Stimulated activated CD8-positive, alpha-beta memory T cell treated with anti-CD3 and anti-CD28 coated beads, Interleukin-15, amount 100 ng/mL, for 4 hours (primary cell): ENCODE data around the gene KY.

Experiments used
- DNase-seq, 2 donors: peaks; one replicate each; pipeline ENCODE4 v3.0.0-alpha.2; 2020; ENCODE audit warnings: low read depth in 2 of 2

KY gene, protein sequence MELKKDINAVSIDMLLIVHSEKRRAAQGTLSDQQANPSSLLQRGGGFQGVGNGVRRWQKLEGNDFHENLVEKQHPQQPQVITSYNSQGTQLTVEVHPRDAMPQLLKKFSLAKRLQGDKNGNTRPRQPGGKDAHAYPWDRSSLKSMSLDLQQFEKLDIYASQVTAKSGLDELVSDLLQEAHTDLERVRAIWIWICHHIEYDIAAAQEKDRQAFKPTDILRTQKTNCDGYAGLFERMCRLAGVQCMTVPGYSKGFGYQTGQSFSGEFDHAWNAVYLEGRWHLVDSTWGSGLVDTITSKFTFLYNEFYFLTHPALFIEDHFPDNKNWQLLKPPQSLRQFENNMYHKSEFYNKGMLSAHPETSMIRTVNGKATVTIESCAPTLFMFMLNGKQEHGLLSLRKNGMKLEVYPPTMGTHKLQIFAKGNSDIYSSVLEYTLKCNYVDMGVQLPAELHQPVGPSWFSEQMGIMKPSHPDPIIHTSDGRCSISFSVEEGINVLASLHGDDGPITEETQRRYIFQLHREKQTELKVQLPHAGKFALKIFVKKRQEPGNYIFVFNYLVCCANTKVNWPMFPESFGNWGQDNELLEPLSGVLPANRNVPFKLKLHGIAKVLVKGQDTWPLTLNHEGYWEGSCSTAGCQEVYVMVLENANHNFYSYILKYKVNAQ

DNA sequence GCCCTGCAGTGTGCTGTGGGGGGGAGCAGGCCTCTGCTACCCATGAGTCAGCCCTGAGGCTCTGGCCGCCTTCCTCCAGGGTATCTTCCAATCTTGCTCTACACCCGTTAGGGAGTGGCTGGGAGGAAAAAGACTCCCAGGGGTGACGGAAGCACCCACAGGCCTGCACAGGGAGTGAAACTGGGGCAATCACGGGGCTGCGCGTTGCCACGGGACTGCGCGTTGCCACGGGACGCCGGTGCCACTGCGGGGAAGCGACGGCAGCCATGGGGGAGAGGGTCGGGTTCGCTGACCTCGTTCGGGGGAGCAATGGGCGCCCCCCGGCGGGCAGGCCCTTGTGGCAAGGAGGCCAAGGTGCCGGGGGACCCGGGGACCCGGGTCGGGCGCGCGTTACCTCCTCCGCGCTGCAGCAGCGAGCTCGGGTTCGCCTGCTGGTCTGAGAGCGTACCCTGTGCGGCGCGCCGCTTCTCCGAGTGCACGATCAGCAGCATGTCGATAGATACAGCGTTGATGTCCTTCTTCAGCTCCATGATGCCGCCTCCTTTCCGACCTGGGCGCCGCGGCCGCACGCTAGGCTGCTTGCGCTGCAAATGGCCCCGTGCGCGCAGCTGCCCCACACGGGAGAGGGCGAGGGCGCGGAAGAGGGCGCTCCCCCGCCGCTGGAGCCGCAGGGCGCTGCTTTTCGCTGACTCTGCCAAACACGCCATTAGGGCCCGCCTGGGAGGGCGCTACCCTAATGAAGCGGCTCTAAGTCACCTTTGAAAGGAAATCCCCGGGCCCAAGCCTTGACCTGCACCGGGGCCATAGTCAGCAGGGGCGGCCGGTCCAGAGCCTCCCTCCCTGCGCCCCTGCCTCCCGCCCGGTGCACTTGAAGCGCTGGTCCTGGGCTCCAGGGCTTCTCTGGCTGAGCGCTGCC lies at the start of gene KY:
TSS of gene KY (minus strand) at position 592 of the 916 bp plus-strand sequence. CDS start at position 530, 62 bp downstream.
- no peak for DNase-seq

- DNase-seq: no peak
Measured at GRCh38 chr3:134699721-134700120, 48.9 kb upstream of the KY start.

DNA sequence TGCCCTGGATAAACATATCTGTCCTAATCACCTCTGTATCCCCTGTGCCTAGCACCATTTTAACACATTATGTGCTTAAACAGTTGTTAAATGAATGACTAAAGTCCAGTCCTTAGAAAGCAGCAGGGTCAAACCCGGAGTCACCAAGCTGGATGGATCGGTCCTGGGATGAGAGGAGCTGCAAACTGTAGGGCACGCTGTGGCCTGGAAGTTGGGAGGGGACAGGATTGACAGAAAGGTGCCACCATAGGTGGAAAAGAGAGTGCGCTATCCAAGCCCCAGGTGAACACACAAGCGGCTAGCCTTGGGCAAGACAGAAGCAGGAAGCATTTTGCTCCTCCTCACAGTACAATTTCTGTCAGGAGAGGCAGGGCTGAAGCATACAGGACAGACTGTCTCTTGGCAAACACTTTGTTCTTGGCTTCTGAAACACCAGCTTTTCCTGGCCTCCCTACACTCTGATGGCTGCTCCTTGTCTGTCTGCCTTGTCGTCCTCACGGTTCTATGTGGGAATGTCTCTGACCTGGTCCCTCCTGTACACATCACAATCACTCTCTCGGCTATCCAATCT lies 48.4 kb upstream of the KY start:
- no peak for DNase-seq

GRCh38 chr3:134697830-134698689 lies 47.2 kb upstream of the KY start:
- DNase-seq: no peak

GRCh38 chr3:134696155-134696554 lies 45.3 kb upstream of the KY start:
- no peak for DNase-seq

GRCh38 chr3:134694946-134695543 lies 44.2 kb upstream of the KY start:
- DNase-seq: no peak

DNA sequence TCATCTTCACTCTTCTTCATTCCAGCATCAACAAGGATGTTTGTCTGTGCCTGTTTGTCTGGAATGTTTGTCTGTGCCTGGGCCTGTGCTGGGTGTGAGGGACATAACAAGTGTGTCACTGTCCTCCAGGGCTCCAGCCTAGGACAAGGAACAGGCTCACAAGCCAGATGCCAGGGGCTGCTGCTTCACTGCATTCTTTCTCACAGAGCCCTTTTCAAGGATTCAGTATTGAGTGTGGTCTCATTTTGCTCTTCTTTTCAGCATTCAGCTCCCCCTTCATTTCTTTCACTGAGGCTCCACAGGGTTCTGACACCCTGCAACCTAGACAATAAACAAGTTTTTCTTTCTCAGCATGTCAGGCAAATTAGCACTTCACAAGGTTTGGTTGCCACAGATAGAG lies 43.6 kb upstream of the KY start:
- DNase-seq: no peak

GRCh38 chr3:134693804-134694203 lies 43.0 kb upstream of the KY start:
- no peak for DNase-seq

GRCh38 chr3:134693226-134693625 lies 42.4 kb upstream of the KY start:
- no peak for DNase-seq

DNA sequence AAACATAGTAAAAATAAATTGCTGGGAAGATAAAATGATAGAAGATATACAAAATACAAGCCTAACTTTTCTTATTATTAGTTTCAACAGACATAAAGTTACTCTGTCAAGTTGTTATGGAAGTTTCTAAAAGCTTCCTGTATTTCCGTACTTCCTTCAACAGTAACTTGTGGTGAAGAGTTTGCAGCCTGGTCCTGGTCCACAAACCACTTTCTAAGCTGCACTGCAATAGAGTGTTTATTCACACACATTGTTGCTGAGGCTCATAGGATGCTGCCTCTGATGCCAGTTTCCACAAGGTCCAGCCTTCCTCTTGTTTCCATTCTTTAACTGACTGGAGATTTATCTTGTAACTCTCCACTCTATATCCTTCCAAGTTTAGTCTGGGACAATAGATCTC lies 39.4 kb upstream of the KY start:
- DNase-seq: no peak

DNA sequence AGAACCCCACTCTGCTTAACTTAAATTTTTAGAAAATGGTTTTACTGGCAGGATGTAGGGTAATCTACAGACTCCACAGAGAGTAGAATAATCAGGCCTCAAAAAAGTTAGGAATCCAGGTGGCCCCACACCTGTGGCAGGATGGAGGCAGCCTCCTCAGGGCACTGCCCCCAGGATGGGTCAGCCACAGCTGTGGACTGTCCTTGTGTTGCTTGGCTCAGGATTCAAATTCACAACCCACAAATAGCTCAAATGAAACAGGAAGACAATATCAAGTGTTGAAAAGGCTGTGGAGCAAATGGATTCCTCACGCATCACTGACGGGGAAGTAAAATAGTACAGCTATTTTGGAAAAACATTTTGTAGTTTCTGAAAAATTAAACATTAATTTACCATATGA lies 36.8 kb upstream of the KY start:
- no peak for DNase-seq

DNA sequence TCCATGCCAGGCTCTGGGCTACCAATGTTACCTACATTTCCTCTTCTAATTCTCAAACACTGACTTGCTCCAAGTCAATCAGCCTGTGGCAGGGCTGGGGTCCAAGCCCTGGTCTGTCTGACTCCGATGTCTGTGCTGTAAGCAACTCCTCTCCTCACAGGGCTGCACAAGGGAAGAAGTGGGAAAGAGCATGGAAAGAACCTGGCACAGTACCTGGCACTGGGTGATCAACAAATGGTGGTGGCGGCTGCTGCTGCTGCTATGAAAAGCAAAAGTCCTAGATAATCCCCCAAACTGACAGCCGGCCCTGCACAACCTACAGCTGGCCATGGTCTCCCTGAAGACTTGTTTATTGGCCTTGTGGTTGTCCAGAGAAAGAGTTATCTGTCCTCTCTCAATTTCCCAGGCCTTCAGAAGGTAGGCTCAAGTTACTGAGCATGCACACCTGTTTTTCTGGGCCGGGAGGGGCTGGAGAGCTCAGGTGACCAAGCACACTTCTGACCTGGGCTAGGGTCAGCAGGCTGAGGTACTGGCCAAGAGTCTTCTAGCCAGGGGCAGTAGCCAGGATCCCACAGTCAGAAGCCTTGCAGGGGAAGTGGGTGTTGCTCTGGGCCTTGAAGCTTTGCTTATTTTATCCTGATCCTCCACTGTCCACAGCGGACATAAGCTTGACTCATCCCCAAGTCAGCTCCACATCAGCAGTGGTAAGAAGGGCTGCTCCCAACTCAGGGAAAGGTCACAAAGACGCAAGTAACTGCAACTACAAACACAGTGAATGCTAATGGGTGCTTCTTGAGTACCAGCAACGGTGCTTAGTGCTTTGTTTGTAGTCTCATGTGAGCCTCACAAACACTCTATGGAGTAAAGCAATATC lies 35.3 kb upstream of the KY start:
- no peak for DNase-seq

DNA sequence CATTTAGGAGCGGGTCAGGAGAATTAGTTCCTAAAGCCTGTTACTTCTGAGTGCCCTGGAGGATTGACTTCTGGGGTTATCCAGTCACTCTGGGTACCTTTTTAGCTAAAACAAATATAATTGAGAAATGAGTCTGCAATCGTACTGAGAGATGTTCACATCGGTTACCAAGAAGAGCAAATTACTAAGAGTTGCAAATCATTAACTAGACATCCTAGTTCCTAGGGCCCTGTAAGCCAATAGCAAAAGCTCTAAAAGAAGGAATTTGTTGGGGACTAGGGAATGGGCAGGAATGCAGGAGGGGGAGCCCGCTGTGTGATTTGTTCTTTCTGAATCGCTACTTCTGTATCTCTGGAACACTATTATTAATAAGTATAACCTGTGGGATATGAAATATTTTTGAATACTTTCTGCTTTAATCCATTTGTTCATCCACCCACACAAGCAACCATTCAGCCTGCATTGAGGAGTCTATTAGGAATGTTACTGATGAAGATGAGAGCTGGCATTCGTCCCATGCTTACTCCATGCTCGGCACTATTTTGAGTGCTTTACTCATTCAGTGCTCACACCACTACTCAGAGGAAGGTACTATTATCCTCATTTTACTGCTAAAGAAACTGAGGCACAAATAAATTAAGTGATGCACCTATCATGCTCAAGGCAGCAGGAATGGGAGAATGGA lies 31.5 kb upstream of the KY start:
- DNase-seq: no peak

- DNase-seq: no peak
Measured at GRCh38 chr3:134681522-134681900, 30.7 kb upstream of the KY start.

DNA sequence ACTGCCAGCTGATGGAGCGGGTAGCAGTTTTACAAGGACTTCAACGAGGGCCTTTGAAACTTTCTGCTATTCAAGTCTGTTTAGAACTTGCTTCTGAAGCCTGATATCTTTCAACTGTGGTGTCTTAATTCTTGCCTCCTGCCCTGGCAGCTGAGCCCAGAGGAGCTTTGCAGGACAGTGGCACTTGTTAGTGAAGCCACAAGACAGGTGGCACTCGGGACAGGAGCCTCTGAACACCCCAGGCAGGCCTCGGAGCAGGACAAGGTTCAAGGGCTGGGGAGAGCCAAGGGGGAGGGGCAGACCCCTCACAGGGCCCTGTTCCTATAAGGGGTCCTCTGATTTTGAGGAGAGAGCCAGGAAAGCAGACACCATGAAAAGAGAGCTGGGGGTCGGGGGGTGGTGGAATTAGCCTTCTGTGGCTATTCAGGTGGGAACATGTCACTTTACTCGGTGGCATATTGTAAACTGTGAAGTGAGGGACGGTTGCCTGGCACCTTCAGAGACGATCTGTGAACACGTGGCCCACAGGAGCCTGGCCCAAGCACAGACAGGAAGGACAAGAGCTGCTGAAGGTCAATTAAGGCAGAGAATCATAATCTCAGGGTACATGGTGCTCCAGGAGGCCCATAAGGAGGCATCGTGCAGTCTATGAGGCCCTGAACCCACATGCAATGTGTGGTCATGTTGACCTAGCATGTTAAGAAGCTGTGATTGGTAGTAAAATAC lies 30.1 kb upstream of the KY start:
- no peak for DNase-seq

DNA sequence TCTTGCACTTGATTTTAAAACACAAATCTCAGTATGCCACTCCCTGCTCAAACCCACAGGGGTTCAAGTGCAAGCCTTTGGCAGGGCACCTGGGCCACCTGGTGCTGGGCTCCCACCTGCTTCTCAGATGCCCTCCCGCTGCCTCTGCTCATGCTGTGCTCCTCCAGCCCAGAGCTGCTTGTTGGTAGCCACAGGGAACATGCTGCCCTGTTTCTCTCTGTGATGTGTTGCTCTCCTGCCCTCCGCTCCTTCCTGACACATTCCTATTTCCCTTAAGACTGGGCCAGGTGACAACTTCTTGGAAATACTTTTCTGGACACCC lies 27.1 kb upstream of the KY start:
- DNase-seq: no peak

GRCh38 chr3:134677196-134677986 lies 26.6 kb upstream of the KY start:
- DNase-seq: no peak
